Keratinocyte (primary cell): ENCODE measurements around the gene AKR1C2. TPM values are rescaled to one million over a fixed set of nuclear protein-coding genes. Genes with fewer than 3 reads are reported as not detected.
"Not testable (repeated sequence)": the region's sequence is repeated elsewhere in the genome, so short reads cannot be mapped to it uniquely, and the experiment has no call there.

Source experiments
- DNase-seq: peaks from one replicate; pipeline ENCODE4 v3.0.0-alpha.2; 2011; ENCODE audit warnings: low read depth, missing footprints, low spot score
- FAIRE-seq: peaks from 2 replicates; lab custom pipeline; 2011; peaks lifted over from hg19 to GRCh38; lab: Jason Lieb, UNC
- H2AFZ ChIP-seq: 2 replicates; pipeline ENCODE4 v1.6.0; 2012; ENCODE audit warnings: low read length, control low read depth, inconsistent platforms; ENCODE audit not compliant: control insufficient read depth
- H3K27ac ChIP-seq: 2 replicates; pipeline ENCODE4 v1.5.1; 2011; ENCODE audit warnings: low read length; ENCODE audit not compliant: control insufficient read depth, insufficient read depth
- H3K27me3 ChIP-seq: 3 replicates; pipeline ENCODE4 v1.6.0; 2011; ENCODE audit warnings: low read length; ENCODE audit not compliant: control insufficient read depth, insufficient read depth; ENCODE audit errors: extremely low read depth
- H3K36me3 ChIP-seq, 2 experiments: 2 replicates in 1 of 2; 3 replicates in 1 of 2; pipeline ENCODE4 v1.5.1; 2011; ENCODE audit warnings: low read length in 2 of 2, mild to moderate bottlenecking in 1 of 2; ENCODE audit not compliant: control insufficient read depth in 2 of 2, insufficient read depth in 2 of 2; ENCODE audit errors: extremely low read depth in 1 of 2
- H3K4me1 ChIP-seq: 3 replicates; pipeline ENCODE4 v1.5.1; 2011; ENCODE audit warnings: low read length; ENCODE audit not compliant: control insufficient read depth, insufficient read depth; ENCODE audit errors: extremely low read depth
- H3K4me2 ChIP-seq: 3 replicates; pipeline ENCODE4 v1.6.0; 2011; ENCODE audit warnings: low read depth, low read length; ENCODE audit not compliant: control insufficient read depth, insufficient read depth; ENCODE audit errors: extremely low read depth
- H3K4me3 ChIP-seq, 3 experiments: fragments of 200-600 bp in 1 of 3; sonication (generic) in 1 of 3; 2 replicates in 2 of 3; 3 replicates in 1 of 3; pipeline ENCODE4 v1.5.1; 2011 to 2016; ENCODE audit warnings: low read length in 3 of 3, mild to moderate bottlenecking in 3 of 3, control low read depth in 2 of 3, inconsistent platforms in 1 of 3, low read depth in 1 of 3, mixed read lengths in 1 of 3, mixed run types in 1 of 3, moderate library complexity in 1 of 3; ENCODE audit not compliant: control insufficient read depth in 2 of 3, insufficient read depth in 2 of 3; ENCODE audit errors: extremely low read depth in 1 of 3
- H3K79me2 ChIP-seq: 2 replicates; pipeline ENCODE4 v1.6.0; 2012; ENCODE audit warnings: low read length; ENCODE audit not compliant: control insufficient read depth, insufficient read depth
- H3K9ac ChIP-seq: 3 replicates; pipeline ENCODE4 v1.6.0; 2011; ENCODE audit warnings: low read length; ENCODE audit not compliant: control insufficient read depth, insufficient read depth; ENCODE audit errors: extremely low read depth
- H3K9me1 ChIP-seq: 3 replicates; pipeline ENCODE4 v1.6.0; 2011; ENCODE audit warnings: low read length; ENCODE audit not compliant: control insufficient read depth, insufficient read depth; ENCODE audit errors: extremely low read depth
- H3K9me3 ChIP-seq: 2 replicates; pipeline ENCODE4 v1.5.1; 2012; ENCODE audit warnings: low read depth, low read length; ENCODE audit not compliant: control insufficient read depth
- H4K20me1 ChIP-seq: 3 replicates; pipeline ENCODE4 v1.6.0; 2011; ENCODE audit warnings: low read length; ENCODE audit not compliant: control insufficient read depth, insufficient read depth; ENCODE audit errors: extremely low read depth
- CTCF ChIP-seq, 3 experiments: IDR thresholded peaks in 1 of 3; conservative IDR thresholded peaks in 1 of 3; optimal IDR thresholded peaks in 1 of 3; 2 replicates in 2 of 3; 3 replicates in 1 of 3; pipeline versions ENCODE3 to v1.5.1; 2011; ENCODE audit warnings: low read length in 3 of 3, mild to moderate bottlenecking in 3 of 3, moderate library complexity in 2 of 3, control low read depth in 1 of 3, inconsistent platforms in 1 of 3; ENCODE audit not compliant: insufficient read depth in 2 of 3; ENCODE audit errors: extremely low read depth in 1 of 3
- EZH2 ChIP-seq: IDR thresholded peaks from one replicate; pipeline ENCODE4 v1.6.1; 2012; ENCODE audit warnings: inconsistent platforms, mild to moderate bottlenecking, low read length, moderate library complexity
- dilution Hi-C: fragments of 300-500 bp; cut with MboI; formaldehyde crosslinking; loops from one replicate; pipeline ENCODE4 v1.7.0; 2020; ENCODE audit warnings: low sequenced_read_pairs; ENCODE audit not compliant: extremely low pct_ligation_motif_present
- polyA plus RNA-seq, 5 experiments: library from polyadenylated mRNA; depleted of rRNA in 3 of 5; stranded (reverse) in 3 of 5; stranded (forward) in 1 of 5; unstranded in 1 of 5; fragments of >200 nt; gene quantifications; 1 replicate in 1 of 5; 2 replicates in 3 of 5; 3 replicates in 1 of 5; pipeline versions ENCODE4 v1.2.1 to v1.2.3, GENCODE V29; 2011 to 2012; ENCODE audit warnings: missing spikeins in 2 of 5, low read depth in 1 of 5, low replicate concordance in 1 of 5

The AKR1C2 gene
- polyA plus RNA-seq, 1 donor (not counting 4 experiments of a cell fraction or from before 2014, with no cell fraction given), result 66.0 TPM

GRCh38 chr10:4943821-4944220 is 59.8 kb downstream of the AKR1C2 start:
- Histone ChIP-seq H3K27ac (no peak overlapping the region), H3K4me2 (no peak overlapping the region), H4K20me1 (no peaks in the 10 kb centered on the region), H2AFZ (no peak overlapping the region), H3K4me3 (no peak overlapping the region), H3K9ac (no peak overlapping the region), H3K27me3 (no peaks in the 10 kb centered on the region), H3K36me3 (no peaks in the 10 kb centered on the region), H3K9me3 (no peaks in the 10 kb centered on the region), H3K79me2 (no peaks in the 10 kb centered on the region), H3K4me1 (peaks cover 60% of the 10 kb centered on the region), H3K9me1 (no peaks in the 10 kb centered on the region)
- DNase-seq (no peak), FAIRE-seq (no peak)
- TF ChIP-seq EZH2, result no peak
- no peak for TF ChIP-seq CTCF (optimal IDR thresholded peaks at IDR 0.05 in 1 of 3, IDR thresholded peaks at IDR 0.05 in 1 of 3, conservative IDR thresholded peaks at IDR 0.05 in 1 of 3; ENCODE audit: extremely low read depth in 1 of 3, insufficient read depth in 2 of 3, low read length in 3 of 3)
- dilution Hi-C loops, result no loop called here

GRCh38 chr10:4943416-4943815 is 60.2 kb downstream of the AKR1C2 start:
- FAIRE-seq, H3K4me3 ChIP-seq, dilution Hi-C loops, H3K4me2 ChIP-seq, DNase-seq, H3K9me3 ChIP-seq, H3K27ac ChIP-seq, H3K9ac ChIP-seq, H3K27me3 ChIP-seq, H3K36me3 ChIP-seq, H2AFZ ChIP-seq, H3K9me1 ChIP-seq, H4K20me1 ChIP-seq, H3K79me2 ChIP-seq: not testable (repeated sequence)
- peaks cover 60% of the 10 kb centered on the region for H3K4me1 ChIP-seq

- H3K79me2 ChIP-seq, H4K20me1 ChIP-seq, H3K4me3 ChIP-seq, H3K9ac ChIP-seq, DNase-seq, H3K9me3 ChIP-seq, H3K36me3 ChIP-seq, H2AFZ ChIP-seq, H3K9me1 ChIP-seq, H3K4me2 ChIP-seq, dilution Hi-C loops, H3K27me3 ChIP-seq: not testable (repeated sequence)
- H3K27ac ChIP-seq, result peak overlapping the region; percentile 26
- peaks cover 57% of the 10 kb centered on the region for H3K4me1 ChIP-seq
- peak; percentile 90 for FAIRE-seq
- TF ChIP-seq CTCF (optimal IDR thresholded peaks at IDR 0.05 in 1 of 3, IDR thresholded peaks at IDR 0.05 in 1 of 3, conservative IDR thresholded peaks at IDR 0.05 in 1 of 3; ENCODE audit: extremely low read depth in 1 of 3, insufficient read depth in 2 of 3, low read length in 3 of 3), result peak in 1 of 3 experiments; percentile 8
Measured at GRCh38 chr10:4942931-4943330, 60.7 kb downstream of the AKR1C2 start.
